GM12872 (cell line): ENCODE measurements around the gene SIM1.

Experiments
- TF ChIP-seq, protein P1 (sequence below): IDR thresholded peaks from 3 replicates; pipeline ENCODE4 v1.5.1; 2011; ENCODE audit warnings: low read depth, mild to moderate bottlenecking, low read length, moderate library complexity; ENCODE audit not compliant: insufficient read depth

SIM1 gene

DNA sequence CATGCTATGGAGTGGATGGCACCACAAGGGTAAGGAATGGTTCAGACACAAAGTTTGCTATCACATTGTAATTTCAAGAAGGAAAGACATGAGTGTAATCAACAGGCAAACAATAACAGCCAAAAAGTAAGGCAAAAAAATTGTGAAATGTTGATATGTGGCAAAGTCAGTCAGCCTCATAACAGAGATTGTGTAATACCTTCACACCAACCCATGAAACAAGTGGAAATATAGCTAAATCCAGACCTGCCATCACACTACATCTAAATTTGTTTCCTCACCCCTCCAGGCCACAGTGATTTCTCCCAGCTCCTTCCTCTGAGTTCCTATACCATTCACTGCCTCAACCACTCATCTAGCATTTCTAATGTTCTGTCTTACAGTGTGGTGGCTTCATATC, 37.3 kb downstream of the SIM1 start:
- TF ChIP-seq, protein P1, sequence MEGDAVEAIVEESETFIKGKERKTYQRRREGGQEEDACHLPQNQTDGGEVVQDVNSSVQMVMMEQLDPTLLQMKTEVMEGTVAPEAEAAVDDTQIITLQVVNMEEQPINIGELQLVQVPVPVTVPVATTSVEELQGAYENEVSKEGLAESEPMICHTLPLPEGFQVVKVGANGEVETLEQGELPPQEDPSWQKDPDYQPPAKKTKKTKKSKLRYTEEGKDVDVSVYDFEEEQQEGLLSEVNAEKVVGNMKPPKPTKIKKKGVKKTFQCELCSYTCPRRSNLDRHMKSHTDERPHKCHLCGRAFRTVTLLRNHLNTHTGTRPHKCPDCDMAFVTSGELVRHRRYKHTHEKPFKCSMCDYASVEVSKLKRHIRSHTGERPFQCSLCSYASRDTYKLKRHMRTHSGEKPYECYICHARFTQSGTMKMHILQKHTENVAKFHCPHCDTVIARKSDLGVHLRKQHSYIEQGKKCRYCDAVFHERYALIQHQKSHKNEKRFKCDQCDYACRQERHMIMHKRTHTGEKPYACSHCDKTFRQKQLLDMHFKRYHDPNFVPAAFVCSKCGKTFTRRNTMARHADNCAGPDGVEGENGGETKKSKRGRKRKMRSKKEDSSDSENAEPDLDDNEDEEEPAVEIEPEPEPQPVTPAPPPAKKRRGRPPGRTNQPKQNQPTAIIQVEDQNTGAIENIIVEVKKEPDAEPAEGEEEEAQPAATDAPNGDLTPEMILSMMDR = no peak

DNA sequence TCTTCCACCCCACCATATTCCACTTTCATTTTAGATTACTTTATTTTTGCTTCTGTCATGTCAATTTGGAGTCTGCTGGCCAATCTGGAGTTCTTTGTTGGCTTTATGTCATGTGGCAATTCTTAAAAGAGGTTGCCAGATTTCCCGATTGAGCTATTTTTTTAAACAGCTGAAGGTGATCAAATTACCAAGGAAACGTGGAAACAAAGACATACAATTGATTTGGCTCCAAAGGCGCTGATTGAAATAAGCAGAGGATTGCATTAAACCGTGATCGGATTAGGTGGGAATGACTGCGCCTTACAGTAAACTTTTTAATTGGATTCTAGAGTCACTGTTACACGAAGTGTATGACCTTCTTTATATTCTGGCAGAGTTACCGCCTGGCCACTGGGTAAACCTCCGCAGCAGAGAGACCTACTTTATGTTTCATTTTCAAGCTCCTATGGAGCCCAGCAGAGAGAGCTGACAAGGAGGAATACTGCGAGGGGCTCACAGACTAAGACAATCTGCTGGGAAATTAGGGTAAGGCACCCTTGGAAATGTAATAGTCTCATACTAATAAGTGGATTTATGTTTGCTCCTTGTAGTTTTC, 37.9 kb downstream of the SIM1 start:
- TF ChIP-seq, protein P1 = no peak

DNA sequence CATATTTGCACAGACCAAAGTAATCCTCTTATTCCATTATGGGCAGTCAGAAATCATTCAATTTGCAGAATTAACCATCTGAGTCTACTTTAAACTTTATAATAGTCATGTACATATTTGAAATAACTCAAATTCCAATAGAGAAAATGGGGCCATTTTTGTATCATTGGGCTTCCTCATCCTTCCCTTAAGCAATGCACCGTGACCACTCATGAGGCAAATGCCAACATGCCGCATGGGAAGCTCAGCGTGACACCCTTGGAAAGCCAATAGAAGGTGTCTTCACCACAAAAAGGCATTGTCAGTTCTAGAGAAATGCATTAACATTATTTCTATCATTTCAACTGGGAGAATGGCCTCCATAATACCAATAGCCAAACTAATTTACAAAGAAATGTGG, 38.5 kb downstream of the SIM1 start:
- TF ChIP-seq, protein P1 = no peak

DNA sequence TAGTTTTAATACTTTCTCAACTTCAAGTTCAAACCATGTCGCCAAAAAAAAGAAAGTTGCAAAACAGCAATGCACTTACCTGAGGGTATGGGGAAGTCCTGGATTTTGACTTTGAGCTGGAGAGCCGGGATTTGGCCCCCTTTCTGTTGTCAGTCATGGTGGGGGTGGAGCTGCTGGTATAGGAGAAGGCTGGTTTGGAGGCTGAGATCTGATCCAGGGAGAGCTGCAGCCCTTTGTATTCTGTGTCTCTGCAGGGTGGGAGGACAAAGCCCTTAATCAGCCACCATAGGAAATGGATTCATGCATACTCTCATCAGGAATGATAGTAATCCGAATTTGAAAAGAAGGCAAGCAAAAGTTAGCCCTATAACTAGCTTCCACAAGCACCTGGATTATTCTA, 44.0 kb downstream of the SIM1 start:
- TF ChIP-seq, protein P1 = no peak

GRCh38 chr6:100417036-100417435, 47.7 kb downstream of the SIM1 start:
- TF ChIP-seq, protein P1 = no peak

GRCh38 chr6:100415768-100416167, 49.0 kb downstream of the SIM1 start:
- TF ChIP-seq, protein P1 = no peak

DNA sequence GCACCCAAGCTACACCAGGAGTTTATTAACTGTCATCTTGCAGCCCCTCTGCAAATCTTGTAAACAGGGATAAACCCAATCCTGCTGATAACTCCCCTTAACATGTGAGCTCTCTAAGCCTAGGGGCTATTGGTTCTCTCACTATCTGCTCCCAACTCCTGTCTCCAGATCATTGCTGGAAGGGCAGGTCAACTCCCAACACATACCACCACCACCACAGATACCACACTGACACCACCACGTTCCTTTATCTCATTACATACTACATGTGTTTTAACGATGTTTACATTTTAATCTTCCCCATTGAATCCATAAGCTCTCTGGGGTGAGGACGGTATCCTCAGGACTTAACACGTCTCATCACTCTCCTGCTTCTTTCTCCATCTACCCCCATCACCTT, 51.8 kb downstream of the SIM1 start:
- TF ChIP-seq, protein P1 = no peak
